Stimulated activated CD4-positive, alpha-beta T cell treated with anti-CD3 and anti-CD28 coated beads, Interleukin-1b, Interleukin-23, amount 100 ng/mL, for 1 hour (primary cell): ENCODE results near the gene CNOT8.
"Not testable (repeated sequence)": the region's sequence is repeated elsewhere in the genome, so short reads cannot be mapped to it uniquely, and the experiment has no call there.

Experiments
- DNase-seq, 2 donors: peaks; one replicate each; pipeline ENCODE4 v3.0.0-alpha.2; 2020; ENCODE audit warnings: low read depth in 2 of 2

CNOT8 gene

DNA sequence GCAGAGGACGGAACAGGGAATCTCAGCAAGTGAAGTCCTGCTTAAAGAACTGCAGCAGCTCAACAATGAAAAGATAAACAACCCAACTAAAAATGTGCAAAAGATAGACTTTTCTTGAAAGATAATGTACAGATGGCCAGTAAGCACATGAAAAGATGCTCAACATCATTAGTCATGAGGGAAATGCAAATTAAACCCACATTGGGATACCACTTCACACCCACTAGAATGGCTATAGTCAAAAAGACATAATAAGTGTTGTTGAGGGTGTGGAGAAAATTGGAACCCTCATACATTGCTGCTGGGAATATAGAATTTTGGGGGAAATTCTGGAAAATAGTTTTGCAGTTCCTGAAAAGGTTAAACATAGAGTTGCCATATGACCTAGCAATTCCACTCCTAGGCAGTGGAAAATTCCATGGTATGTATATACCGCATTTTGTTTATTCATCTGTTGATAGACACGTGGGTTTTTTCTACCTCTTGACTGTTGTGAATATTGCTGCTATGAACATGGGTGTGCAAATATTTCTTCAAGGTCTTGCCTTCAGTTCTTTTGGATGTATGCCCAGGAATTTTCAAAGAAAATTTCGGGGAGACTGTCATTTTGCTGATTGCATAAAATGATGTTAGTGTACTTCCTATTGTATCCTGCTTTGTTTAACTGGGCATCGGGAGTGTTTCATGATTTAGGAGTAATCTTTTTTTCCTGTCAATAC is 7.2 kb downstream of the CNOT8 start:
- no peak for DNase-seq

DNA sequence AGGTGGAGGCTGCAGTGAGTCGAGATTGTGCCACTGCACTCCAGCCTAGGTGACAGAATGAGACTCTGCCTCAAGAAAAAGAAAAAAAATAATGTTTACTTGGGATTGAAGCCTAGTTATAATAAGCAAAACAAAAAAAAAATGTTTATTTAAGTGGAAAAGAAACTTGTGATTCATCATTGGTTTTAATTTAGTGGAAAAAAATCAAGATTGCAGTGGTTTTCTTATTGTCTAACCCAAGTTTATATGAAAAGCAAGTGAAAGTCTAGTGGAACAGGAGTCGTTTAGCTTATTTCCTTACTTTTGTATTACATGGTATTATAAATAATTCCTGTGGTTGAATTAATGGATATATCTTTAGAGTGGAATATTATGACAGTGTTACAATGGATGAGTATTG is 8.4 kb downstream of the CNOT8 start:
- DNase-seq: no peak

GRCh38 chr5:154868702-154869101 is 10.3 kb downstream of the CNOT8 start:
- DNase-seq: no peak

GRCh38 chr5:154871734-154872133 is 13.3 kb downstream of the CNOT8 start:
- DNase-seq: no peak

DNA sequence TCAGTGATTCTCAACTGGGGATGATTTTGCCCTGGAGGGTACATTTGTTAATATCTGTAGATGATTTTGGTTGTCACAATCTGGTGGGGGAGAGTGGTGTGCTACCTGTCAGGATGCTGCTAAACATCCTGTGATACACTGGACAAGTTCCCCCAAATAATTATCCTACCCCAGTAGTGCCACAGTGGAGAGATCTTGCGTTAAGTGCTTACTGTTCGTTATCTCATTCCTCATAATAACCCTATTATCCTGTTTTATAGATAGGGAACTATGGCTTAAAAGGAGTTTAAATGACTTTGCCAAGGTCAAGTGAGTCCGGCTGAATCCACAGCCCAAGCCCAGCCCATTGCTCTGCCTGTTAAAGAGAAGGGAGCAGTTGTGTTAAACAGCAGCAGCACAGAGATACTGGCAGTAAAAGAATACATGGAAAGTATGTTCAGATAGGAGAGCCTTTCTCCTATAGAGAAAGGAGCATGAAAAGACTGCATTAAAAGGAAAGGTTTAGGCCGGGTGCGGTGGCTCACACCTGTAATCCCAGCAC is 15.4 kb downstream of the CNOT8 start:
- no peak for DNase-seq

GRCh38 chr5:154878642-154879335 is 20.4 kb downstream of the CNOT8 start:
- no peak for DNase-seq

GRCh38 chr5:154881986-154882385 is 23.6 kb downstream of the CNOT8 start:
- no peak for DNase-seq

DNA sequence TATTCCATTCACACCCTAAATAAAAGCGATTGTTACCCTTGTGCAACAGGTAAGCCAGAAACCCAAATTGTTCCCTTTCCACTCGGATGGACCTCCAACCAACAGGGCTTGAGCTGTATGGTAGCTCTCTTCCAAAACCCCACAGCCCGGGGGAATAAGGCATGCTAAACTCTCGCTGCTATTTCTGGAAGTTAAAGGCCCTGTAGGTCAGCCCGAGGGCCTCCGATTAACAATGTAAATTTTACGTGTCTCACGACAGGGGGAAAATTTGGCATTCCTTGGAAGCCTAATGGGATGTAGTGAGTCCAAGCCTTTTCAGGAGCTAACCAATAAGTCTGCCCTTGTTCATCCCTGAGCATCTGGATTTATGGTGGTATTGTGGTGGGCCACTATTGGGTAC is 26.0 kb downstream of the CNOT8 start:
- DNase-seq: no peak

DNA sequence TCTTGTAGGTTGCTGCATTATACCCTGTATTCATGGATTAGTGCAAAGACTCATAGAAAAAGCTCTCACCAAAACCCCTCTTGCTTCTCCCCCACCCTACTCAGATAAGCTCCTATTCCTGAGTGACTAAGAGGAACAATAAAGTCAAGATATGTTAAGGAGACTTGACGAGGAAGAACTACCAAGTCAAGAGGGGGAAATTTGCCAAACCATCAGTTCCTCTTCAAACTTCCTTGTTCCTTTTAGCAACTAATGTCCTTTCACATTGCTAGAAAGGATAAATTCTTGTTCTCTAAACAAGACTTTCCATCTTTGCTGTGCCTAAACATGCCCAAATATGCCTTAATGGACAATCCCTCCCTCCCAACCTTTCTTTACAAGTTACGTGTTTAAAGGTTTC is 27.0 kb downstream of the CNOT8 start:
- DNase-seq: no peak

DNA sequence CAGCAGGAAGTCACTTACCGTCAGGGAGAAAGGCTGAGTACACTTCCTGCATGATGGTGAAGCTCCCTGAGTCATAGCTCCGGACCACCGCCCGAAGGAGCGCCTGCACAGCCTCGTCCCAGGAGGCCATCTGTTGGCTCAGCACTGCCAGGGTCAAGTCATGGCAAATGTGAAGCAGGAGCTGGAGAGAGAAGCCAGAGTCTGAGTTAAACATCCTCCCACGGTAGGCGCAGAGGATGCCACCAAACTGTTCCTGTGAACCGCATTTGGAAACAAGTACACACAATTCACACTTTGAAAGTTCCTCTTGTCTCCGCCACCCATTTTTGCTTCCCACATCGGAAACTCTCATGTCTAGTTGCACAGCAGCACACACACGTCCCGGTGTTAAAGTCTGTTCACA is 33.9 kb downstream of the CNOT8 start:
- DNase-seq: no peak

GRCh38 chr5:154893381-154893780 is 35.0 kb downstream of the CNOT8 start:
- no peak for DNase-seq

DNA sequence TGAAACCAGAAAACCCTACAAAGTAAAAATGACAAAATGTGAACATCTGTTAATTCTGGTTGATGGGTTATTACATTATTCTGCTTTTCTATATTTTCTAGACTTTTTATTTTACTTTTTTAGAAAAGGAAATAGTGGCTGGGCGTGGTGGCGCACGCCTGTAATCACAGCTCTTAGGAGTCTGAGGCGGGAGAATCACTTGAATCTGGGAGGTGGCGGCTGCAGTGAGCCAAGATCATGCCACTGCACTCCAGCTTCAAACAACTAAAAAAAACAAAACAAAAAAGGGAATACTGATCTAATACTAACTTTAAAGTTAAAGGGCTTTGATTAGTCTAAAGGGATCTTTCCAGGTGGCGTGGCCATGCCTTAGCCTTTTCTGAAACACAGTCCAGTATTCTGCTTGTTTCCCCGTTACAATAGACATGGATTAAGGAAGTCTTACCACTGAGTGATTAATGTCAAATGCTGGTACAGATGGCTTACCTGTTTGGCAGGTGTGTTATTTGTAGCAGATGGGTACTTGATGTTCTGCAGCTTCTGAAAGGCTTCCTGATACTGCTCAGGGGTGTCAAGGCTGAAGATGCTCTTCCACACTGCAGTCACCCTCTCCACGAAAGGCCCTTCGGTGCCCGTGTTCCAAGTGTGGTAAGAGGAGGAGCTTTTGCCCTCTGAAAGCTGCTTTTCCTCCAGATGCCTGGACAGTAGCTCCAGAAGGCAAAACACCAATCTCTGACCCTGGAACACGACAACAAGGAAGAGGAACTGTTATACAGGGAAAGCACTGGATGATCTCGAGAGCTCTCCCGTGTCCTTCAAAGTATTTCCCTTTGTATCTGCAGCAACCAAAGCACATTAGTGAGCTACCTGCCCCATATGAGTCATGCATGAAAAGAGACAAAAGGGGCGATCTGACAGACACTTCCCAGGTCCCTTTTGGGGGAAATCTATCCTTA is 37.5 kb downstream of the CNOT8 start:
- DNase-seq: no peak

- no peak for DNase-seq
Measured at GRCh38 chr5:154896562-154897165, 38.2 kb downstream of the CNOT8 start.

DNA sequence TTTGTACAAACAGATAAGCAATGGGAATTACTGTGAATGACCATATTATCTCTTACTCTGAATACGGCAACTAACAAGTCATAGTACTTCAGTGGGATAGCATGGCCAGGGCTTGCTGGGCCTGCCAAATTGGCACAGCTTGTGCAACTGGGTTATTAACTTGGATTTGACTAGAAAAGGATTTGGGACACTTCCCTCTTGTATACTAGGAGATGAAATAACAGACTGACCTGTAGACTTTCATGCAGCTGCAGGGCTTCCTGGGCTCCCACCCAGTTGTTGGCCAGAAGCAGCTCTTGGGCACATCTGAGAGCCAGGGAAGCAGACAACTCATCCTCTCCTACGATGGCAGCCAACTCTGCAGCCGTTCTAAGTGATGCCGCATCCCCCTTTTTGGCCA is 39.8 kb downstream of the CNOT8 start:
- DNase-seq: no peak

DNA sequence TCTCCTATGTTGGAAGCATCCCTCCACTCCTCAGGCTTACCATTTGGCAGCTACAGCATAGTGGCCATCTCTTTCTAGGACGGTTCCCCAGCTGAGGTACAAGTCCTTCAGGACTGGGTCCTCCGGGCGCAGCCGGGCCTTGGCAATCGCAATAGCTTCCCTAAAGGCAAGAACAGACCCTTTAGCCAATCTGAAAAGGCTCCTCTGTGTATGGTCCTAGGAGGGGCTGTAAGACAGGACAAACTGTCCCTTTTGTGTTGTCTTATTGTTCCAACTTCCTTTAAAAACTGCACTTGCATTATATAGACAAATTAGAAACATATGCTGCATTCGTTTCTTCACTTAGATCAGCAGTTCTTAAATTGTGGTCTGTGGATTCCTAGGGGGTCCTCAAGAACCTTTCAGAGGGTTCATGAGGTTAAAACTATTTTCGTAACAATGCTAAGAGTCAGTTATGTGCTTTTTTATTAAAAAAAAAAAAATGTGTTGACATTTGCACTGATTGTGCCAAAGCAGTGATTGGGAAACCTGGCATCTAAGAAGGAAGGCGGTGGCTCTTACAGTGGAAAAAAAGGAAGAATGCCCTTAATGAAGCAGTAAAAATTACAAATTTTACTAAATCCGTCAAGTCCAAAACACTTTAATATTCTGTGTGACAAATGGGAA is 40.9 kb downstream of the CNOT8 start:
- no peak for DNase-seq

GRCh38 chr5:154900066-154900465 is 41.6 kb downstream of the CNOT8 start:
- no peak for DNase-seq

DNA sequence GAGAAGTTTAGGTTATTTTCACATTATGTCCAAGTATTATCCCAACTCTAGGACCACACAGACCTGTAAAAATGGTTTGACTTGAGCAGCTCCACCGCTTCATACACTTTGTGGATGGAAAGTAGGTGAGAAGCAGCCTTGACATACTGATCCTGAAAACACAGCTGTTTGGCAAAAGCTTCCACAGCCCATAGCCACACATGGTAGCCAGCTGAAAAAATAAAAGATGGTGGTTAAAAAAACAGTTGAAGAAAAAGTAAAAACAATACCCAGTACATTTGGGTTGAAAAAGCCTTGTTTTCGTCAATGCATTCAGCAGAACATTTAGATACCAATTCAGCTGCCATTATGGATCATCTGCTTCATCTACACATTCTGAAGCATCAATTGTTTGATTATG is 42.8 kb downstream of the CNOT8 start:
- DNase-seq: no peak

- DNase-seq: no peak
Measured at GRCh38 chr5:154901913-154902312, 43.5 kb downstream of the CNOT8 start.

- not testable (repeated sequence) for DNase-seq
Measured at GRCh38 chr5:154905601-154906000, 47.2 kb downstream of the CNOT8 start.

GRCh38 chr5:154916874-154917273 is 58.4 kb downstream of the CNOT8 start:
- no peak for DNase-seq

DNA sequence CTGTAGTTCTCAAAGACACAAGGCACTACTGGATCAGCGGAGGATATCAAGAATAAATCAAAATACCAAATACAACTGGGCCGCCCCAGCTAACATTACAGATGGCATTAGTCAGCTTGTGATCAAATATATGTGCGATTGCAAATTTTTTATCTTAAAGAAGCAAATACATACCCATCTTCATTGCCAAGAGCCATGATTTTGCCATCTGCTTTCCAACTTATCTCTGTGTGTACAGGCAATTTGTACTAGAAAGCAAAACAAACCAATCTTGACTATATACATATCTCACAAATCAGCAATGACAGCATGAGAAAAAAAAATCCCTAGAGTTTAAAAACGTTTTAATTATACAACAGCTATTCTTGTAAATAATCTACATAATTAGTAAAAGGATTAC is 59.3 kb downstream of the CNOT8 start:
- no peak for DNase-seq
